ENCODE results near the gene PGAM2.
A peak's percentile ranks its signal among the peaks of the same experiment; 100 is the strongest.
"Not testable (repeated sequence)": the region's sequence is repeated elsewhere in the genome, so short reads cannot be mapped to it uniquely, and the experiment has no call there.

Gene PGAM2

DNA sequence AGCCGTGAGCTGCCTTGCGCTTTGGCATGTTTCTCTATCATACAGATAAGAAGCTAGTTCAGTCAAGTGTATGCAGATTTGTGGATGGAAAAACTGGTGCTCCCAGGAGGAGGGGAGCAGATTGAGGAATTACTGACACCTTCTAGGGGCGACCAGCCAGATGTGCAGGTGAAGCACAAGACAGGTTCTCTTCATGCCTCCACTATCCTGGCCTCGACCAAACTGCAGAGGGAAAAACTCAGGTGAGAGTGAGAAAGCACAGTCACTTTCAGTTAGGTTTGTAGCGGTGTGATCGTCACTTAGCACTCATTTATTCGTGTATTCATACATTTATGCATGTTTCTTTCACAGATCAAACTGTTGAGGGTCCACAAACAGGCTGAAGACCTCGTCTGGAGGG is 21.5 kb downstream of the PGAM2 start:
- Histone ChIP-seq H2AFZ (ENCODE audit: low read depth, low read length) (peak overlapping the region; percentile 83), H3K36me3 (ENCODE audit: control insufficient read depth in 1 of 2, insufficient read depth in 2 of 2, low read depth in 1 of 2, low read length in 2 of 2) (peaks cover 15 to 20% of the 10 kb centered on the region in 2 experiments), H3K27ac (ENCODE audit: low read length, poor library complexity, severe bottlenecking) (peak overlapping the region; percentile 79), H3K4ac (ENCODE audit: low read depth in 1 of 2, low read length in 2 of 2) (peak overlapping the region; percentile 80 to 94), H3K79me1 (replicated peaks; ENCODE audit: low read length, poor library complexity, severe bottlenecking) (peaks cover 11% of the 10 kb centered on the region), H4K8ac (ENCODE audit: low read length) (peak overlapping the region; percentile 94), H3K27me3 (ENCODE audit: control insufficient read depth in 1 of 2, insufficient read depth in 1 of 2, low read length in 2 of 2) (no peaks in the 10 kb centered on the region), H2BK120ac (ENCODE audit: low read depth, low read length) (peak overlapping the region; percentile 57), H4K91ac (ENCODE audit: low read length) (peak overlapping the region; percentile 95), H3K14ac (ENCODE audit: low read length in 2 of 2) (no peak overlapping the region), H3K9ac (ENCODE audit: low read length) (peak overlapping the region; percentile 94), H2BK5ac (ENCODE audit: low read depth, low read length, poor library complexity, severe bottlenecking) (no peak overlapping the region), H3K4me3 (ENCODE audit: insufficient read depth in 1 of 2, low read depth in 1 of 2, low read length in 2 of 2) (peak overlapping the region in 1 of 2 experiments; percentile 92), H3K9me3 (ENCODE audit: control insufficient read depth, low read length) (no peaks in the 10 kb centered on the region), H3K23ac (ENCODE audit: low read length in 2 of 2) (no peak overlapping the region), H3K18ac (ENCODE audit: low read depth in 1 of 2, low read length in 2 of 2) (peak overlapping the region; percentile 90 to 98), H2BK15ac (ENCODE audit: low read depth, poor library complexity, severe bottlenecking) (no peak overlapping the region), H3K4me2 (ENCODE audit: low read length, poor library complexity, severe bottlenecking) (peak overlapping the region; percentile 87), H2BK12ac (ENCODE audit: low read length in 2 of 2) (no peak overlapping the region), H2AK5ac (ENCODE audit: low read length, severe bottlenecking) (no peak overlapping the region), H3K4me1 (ENCODE audit: control insufficient read depth, insufficient read depth, low read depth, low read length) (peaks cover 21% of the 10 kb centered on the region)
- WGBS, result 31% methylated on average over 6 of the region's 8 CpGs
- DNase-seq, result no peak

DNA sequence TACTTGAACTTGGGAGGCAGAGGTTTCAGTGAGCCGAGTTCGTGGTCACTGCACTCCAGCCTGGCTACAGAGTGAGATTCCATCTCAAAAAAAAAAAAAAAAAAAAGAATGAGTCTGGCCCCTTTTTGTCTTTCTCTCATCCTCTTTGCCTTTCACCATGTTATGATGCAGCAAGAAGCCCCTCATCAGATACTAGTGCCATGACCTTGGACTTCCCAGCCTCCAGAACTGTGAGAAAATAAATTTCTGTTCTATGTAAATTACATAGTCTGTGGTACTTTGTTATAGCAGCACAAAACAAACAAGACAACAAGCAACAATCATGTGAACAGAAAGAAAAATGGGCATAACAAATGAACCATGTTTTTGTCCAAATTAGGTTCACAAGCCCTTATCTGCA is 23.1 kb downstream of the PGAM2 start:
- Histone ChIP-seq H3K18ac (ENCODE audit: low read depth in 1 of 2, low read length in 2 of 2) (no peak overlapping the region), H3K4me1 (ENCODE audit: control insufficient read depth, insufficient read depth, low read depth, low read length) (peaks cover 21% of the 10 kb centered on the region), H2BK12ac (ENCODE audit: low read length in 2 of 2) (no peak overlapping the region), H3K36me3 (ENCODE audit: control insufficient read depth in 1 of 2, insufficient read depth in 2 of 2, low read depth in 1 of 2, low read length in 2 of 2) (peaks cover 11 to 12% of the 10 kb centered on the region in 2 experiments), H3K4me2 (ENCODE audit: low read length, poor library complexity, severe bottlenecking) (no peak overlapping the region), H3K14ac (ENCODE audit: low read length in 2 of 2) (no peak overlapping the region), H2AFZ (ENCODE audit: low read depth, low read length) (no peak overlapping the region), H3K23ac (ENCODE audit: low read length in 2 of 2) (no peak overlapping the region), H3K27me3 (ENCODE audit: control insufficient read depth in 1 of 2, insufficient read depth in 1 of 2, low read length in 2 of 2) (no peaks in the 10 kb centered on the region), H3K79me1 (replicated peaks; ENCODE audit: low read length, poor library complexity, severe bottlenecking) (peaks cover 5% of the 10 kb centered on the region), H2BK5ac (ENCODE audit: low read depth, low read length, poor library complexity, severe bottlenecking) (no peak overlapping the region), H3K9ac (ENCODE audit: low read length) (no peak overlapping the region), H2AK5ac (ENCODE audit: low read length, severe bottlenecking) (no peak overlapping the region), H3K9me3 (ENCODE audit: control insufficient read depth, low read length) (no peaks in the 10 kb centered on the region), H4K91ac (ENCODE audit: low read length) (no peak overlapping the region), H2BK120ac (ENCODE audit: low read depth, low read length) (no peak overlapping the region), H4K8ac (ENCODE audit: low read length) (no peak overlapping the region), H3K4ac (ENCODE audit: low read depth in 1 of 2, low read length in 2 of 2) (no peak overlapping the region), H3K4me3 (ENCODE audit: insufficient read depth in 1 of 2, low read depth in 1 of 2, low read length in 2 of 2) (no peak overlapping the region), H2BK15ac (ENCODE audit: low read depth, poor library complexity, severe bottlenecking) (no peak overlapping the region), H3K27ac (ENCODE audit: low read length, poor library complexity, severe bottlenecking) (no peak overlapping the region)
- DNase-seq, result no peak
- WGBS, result 78% methylated on average over 2 of the region's 2 CpGs

DNA sequence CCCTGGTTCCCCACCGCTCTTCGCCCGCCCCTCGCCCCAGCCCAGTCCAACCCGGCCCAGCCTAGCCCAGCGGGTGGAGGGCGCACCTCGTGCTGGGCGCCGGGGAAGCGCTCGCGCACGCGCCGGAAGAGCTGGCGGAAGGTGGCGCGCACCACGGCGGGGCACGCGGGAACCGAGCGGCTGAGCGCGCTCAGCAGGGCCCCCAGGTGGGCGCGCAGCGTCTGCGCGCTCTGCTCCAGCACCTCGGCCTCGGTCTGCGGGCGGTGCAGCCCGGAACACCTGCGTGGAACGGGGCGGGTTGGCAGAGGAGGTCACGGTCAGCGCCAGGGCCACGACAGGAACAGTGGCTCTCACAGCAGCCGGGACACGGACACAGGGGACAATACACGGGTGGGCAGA is 24.9 kb downstream of the PGAM2 start:
- not testable (repeated sequence) for H3K36me3 ChIP-seq (ENCODE audit: control insufficient read depth in 1 of 2, insufficient read depth in 2 of 2, low read depth in 1 of 2, low read length in 2 of 2); H3K27me3 ChIP-seq (ENCODE audit: control insufficient read depth in 1 of 2, insufficient read depth in 1 of 2, low read length in 2 of 2); H3K4ac ChIP-seq (ENCODE audit: low read depth in 1 of 2, low read length in 2 of 2); H3K79me1 ChIP-seq (replicated peaks; ENCODE audit: low read length, poor library complexity, severe bottlenecking); H3K9me3 ChIP-seq (ENCODE audit: control insufficient read depth, low read length); DNase-seq; H3K27ac ChIP-seq (ENCODE audit: low read length, poor library complexity, severe bottlenecking); H2BK12ac ChIP-seq (ENCODE audit: low read length in 2 of 2); H2BK5ac ChIP-seq (ENCODE audit: low read depth, low read length, poor library complexity, severe bottlenecking); H3K9ac ChIP-seq (ENCODE audit: low read length); H2AK5ac ChIP-seq (ENCODE audit: low read length, severe bottlenecking); H3K23ac ChIP-seq (ENCODE audit: low read length in 2 of 2); H4K91ac ChIP-seq (ENCODE audit: low read length); H2BK15ac ChIP-seq (ENCODE audit: low read depth, poor library complexity, severe bottlenecking); H2AFZ ChIP-seq (ENCODE audit: low read depth, low read length); H3K14ac ChIP-seq (ENCODE audit: low read length in 2 of 2); H2BK120ac ChIP-seq (ENCODE audit: low read depth, low read length)
- peak overlapping the region; percentile 20 for H3K4me2 ChIP-seq (ENCODE audit: low read length, poor library complexity, severe bottlenecking)
- H3K4me1 ChIP-seq (ENCODE audit: control insufficient read depth, insufficient read depth, low read depth, low read length), result peaks cover 12% of the 10 kb centered on the region
- WGBS, result 2% methylated on average over 9 of the region's 46 CpGs
- peak overlapping the region; percentile 28 for H4K8ac ChIP-seq (ENCODE audit: low read length)
- H3K4me3 ChIP-seq (ENCODE audit: insufficient read depth in 1 of 2, low read depth in 1 of 2, low read length in 2 of 2), result peak overlapping the region in 1 of 2 experiments; percentile 41
- peak overlapping the region in 1 of 2 experiments; percentile 40 for H3K18ac ChIP-seq (ENCODE audit: low read depth in 1 of 2, low read length in 2 of 2)

DNA sequence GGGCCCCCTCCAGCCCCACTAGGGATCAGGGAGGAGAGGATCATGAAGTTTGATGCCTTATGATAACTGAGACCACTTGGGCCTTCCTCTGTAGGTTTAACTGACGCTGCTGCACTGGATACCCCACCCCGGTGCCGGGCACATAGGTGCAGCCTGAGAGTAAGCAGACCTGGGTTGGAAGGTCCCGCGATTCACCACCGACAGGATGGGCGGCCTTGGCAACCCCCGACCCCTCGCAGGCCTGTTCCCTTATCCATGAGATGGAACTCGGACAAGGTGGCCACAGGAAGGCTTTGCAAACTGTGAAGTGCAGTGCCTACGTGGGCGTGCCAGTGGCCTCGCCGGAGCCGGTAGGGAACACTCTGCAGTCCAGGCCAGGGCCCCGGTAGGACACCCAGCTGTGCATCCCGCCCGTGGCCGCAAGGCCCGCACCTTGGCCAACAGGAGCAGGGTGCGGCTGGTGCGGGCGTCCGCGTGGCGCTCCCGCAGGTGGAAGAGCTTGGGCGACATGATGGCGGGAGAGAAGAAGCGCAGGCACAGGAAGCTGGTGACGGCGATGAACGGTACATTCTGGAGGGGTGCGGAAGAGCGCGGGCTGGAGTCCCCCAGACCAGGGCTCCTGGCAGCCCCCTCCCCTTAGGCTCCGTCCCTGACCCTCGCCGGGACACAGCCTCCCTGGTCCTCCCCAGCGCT is 25.4 kb downstream of the PGAM2 start:
- not testable (repeated sequence) for H4K8ac ChIP-seq (ENCODE audit: low read length); H2BK5ac ChIP-seq (ENCODE audit: low read depth, low read length, poor library complexity, severe bottlenecking); H3K4me3 ChIP-seq (ENCODE audit: insufficient read depth in 1 of 2, low read depth in 1 of 2, low read length in 2 of 2); H2BK15ac ChIP-seq (ENCODE audit: low read depth, poor library complexity, severe bottlenecking); H3K27me3 ChIP-seq (ENCODE audit: control insufficient read depth in 1 of 2, insufficient read depth in 1 of 2, low read length in 2 of 2); H2BK120ac ChIP-seq (ENCODE audit: low read depth, low read length); H3K36me3 ChIP-seq (ENCODE audit: control insufficient read depth in 1 of 2, insufficient read depth in 2 of 2, low read depth in 1 of 2, low read length in 2 of 2); H3K79me1 ChIP-seq (replicated peaks; ENCODE audit: low read length, poor library complexity, severe bottlenecking); H3K27ac ChIP-seq (ENCODE audit: low read length, poor library complexity, severe bottlenecking); DNase-seq; H2AK5ac ChIP-seq (ENCODE audit: low read length, severe bottlenecking); H4K91ac ChIP-seq (ENCODE audit: low read length); H3K14ac ChIP-seq (ENCODE audit: low read length in 2 of 2); H2AFZ ChIP-seq (ENCODE audit: low read depth, low read length); H2BK12ac ChIP-seq (ENCODE audit: low read length in 2 of 2); H3K9me3 ChIP-seq (ENCODE audit: control insufficient read depth, low read length); H3K9ac ChIP-seq (ENCODE audit: low read length); H3K23ac ChIP-seq (ENCODE audit: low read length in 2 of 2); H3K4ac ChIP-seq (ENCODE audit: low read depth in 1 of 2, low read length in 2 of 2)
- H3K4me1 ChIP-seq (ENCODE audit: control insufficient read depth, insufficient read depth, low read depth, low read length), result peaks cover 11% of the 10 kb centered on the region
- peak overlapping the region in 1 of 2 experiments; percentile 40 for H3K18ac ChIP-seq (ENCODE audit: low read depth in 1 of 2, low read length in 2 of 2)
- 0% methylated on average over 3 of the region's 40 CpGs for WGBS
- peak overlapping the region; percentile 20 for H3K4me2 ChIP-seq (ENCODE audit: low read length, poor library complexity, severe bottlenecking)
